Osteocyte (in vitro differentiated cells): ENCODE results near the gene SORL1. TPM values are rescaled to one million over a fixed set of nuclear protein-coding genes. Genes with fewer than 3 reads are reported as not detected.

Experiments
- DNase-seq: peaks from one replicate; pipeline ENCODE4 v3.0.0; 2021; ENCODE audit warnings: mixed read lengths; ENCODE audit not compliant: unreplicated experiment; ENCODE audit errors: extremely low spot score
- H3K27ac Mint-ChIP-seq: one replicate; pipeline ENCODE4 v1.8.0; 2021; ENCODE audit warnings: mild to moderate bottlenecking, mixed read lengths; ENCODE audit not compliant: unreplicated experiment
- H3K27me3 Mint-ChIP-seq: one replicate; pipeline ENCODE4 v1.8.0; 2021; ENCODE audit warnings: mixed read lengths; ENCODE audit not compliant: unreplicated experiment
- H3K36me3 Mint-ChIP-seq: one replicate; pipeline ENCODE4 v1.8.0; 2021; ENCODE audit warnings: mixed read lengths; ENCODE audit not compliant: unreplicated experiment
- H3K4me1 Mint-ChIP-seq: one replicate; pipeline ENCODE4 v1.8.0; 2021; ENCODE audit warnings: mixed read lengths; ENCODE audit not compliant: unreplicated experiment
- H3K4me3 Mint-ChIP-seq: one replicate; pipeline ENCODE4 v1.8.0; 2021; ENCODE audit warnings: mild to moderate bottlenecking, moderate library complexity, mixed read lengths; ENCODE audit not compliant: unreplicated experiment
- H3K9me3 Mint-ChIP-seq: one replicate; pipeline ENCODE4 v1.8.0; 2021; ENCODE audit warnings: mixed read lengths; ENCODE audit not compliant: unreplicated experiment
- CTCF ChIP-seq: fragments of 200-600 bp; sonication (generic); IDR thresholded peaks from 2 replicates; pipeline ENCODE4 v1.5.0; 2021; ENCODE audit warnings: antibody characterized with exemption, mild to moderate bottlenecking, moderate library complexity
- total RNA-seq: library from RNA; stranded (reverse); gene quantifications from 2 replicates; pipeline ENCODE4 v1.2.1, GENCODE V29; 2021

The SORL1 gene
- total RNA-seq, 1 donor from 2014 or later: 3.1 TPM

DNA sequence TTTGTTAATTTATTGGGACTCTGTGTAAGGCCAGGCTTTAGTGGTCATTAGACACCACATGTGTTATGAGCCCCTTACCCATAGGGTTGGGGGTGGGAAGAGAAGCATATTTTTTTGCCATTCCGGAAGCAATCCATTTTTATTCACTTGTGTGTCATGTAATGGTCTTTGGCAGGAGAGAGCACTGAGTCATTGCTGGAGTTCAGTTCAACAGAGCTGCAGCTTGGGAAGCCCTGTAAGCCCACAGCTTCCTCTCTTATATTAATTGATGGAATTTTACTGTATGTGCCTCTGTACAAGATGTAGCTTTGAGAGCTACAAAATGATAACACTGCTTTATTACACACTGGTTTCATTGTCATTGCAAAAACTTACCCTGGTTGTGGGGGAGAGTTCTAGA, 177.9 kb downstream of the SORL1 start:
- DNase-seq: no peak
- no peak overlapping the region for H3K27ac Mint-ChIP-seq
- no peak overlapping the region for H3K4me3 Mint-ChIP-seq
- TF ChIP-seq CTCF: no peak
- H3K27me3 Mint-ChIP-seq: no peaks in the 10 kb centered on the region
- no peaks in the 10 kb centered on the region for H3K36me3 Mint-ChIP-seq
- H3K9me3 Mint-ChIP-seq: no peaks in the 10 kb centered on the region
- peaks cover 17% of the 10 kb centered on the region for H3K4me1 Mint-ChIP-seq

GRCh38 chr11:121631456-121631855, 179.3 kb downstream of the SORL1 start:
- Mint-ChIP-seq H3K36me3 (no peaks in the 10 kb centered on the region), H3K9me3 (no peaks in the 10 kb centered on the region), H3K4me3 (no peak overlapping the region), H3K4me1 (peaks cover 17% of the 10 kb centered on the region), H3K27me3 (no peaks in the 10 kb centered on the region), H3K27ac (no peak overlapping the region)
- no peak for TF ChIP-seq CTCF
- no peak for DNase-seq

DNA sequence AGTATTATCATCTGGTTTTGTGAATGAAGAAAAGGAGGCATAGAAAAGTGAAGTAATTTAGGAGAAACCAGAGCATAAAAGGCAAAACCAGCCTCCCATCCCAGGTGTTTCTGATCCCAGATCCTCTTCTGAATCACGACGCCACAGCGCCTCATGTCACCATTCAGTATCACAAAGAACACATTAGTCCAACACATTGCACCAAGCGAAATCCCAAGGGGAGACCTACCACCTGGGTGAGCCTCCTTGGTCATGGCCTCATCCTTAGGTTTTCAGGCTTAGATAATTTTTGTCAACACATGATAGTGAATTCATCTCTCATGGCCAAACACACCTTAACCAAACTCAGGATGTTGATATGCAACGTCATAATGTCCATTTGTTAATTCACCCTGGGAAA, 182.2 kb downstream of the SORL1 start:
- no peak for DNase-seq
- Mint-ChIP-seq H3K4me1 (peaks cover 17% of the 10 kb centered on the region), H3K4me3 (no peak overlapping the region), H3K36me3 (no peaks in the 10 kb centered on the region), H3K27me3 (no peaks in the 10 kb centered on the region), H3K27ac (no peak overlapping the region), H3K9me3 (no peaks in the 10 kb centered on the region)
- TF ChIP-seq CTCF: no peak

- no peak for DNase-seq
- Mint-ChIP-seq H3K4me1 (peaks cover 15% of the 10 kb centered on the region), H3K27me3 (no peaks in the 10 kb centered on the region)
Measured at GRCh38 chr11:121634889-121635288, 182.8 kb downstream of the SORL1 start.

DNA sequence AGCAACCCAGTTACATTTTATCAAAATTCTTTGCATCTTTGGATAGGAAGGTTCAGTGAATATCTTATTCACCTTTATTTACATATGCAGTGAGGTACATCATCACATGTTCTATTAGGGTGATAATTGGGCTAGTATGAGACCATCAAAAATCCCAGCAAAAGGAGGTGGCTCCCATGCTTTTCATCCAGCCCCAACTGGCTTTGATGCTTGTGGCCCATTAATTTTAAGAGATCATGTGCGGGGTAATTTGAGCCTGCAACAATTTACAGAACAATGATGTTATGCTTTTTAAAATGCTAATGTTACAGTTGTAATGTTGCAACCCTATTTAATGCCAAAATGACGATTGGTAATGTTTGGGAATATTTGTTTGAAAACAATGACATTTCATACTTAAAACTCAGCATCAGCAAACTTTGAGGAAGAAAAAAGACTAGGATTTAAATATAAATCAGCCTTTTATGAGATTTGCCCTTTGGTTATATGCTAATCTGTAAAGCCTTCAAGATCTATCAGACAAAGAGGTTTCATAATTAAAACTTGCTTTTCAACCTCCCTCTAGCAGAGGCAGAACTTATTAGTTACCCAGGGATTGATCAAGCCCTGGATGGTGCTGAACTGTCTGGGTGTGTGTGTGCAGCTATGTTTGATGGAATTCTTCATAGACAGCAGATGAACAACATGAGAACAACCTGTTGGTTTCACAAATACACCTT, 184.1 kb downstream of the SORL1 start:
- Mint-ChIP-seq H3K4me3 (no peak overlapping the region), H3K27ac (no peak overlapping the region), H3K4me1 (peaks cover 8% of the 10 kb centered on the region), H3K27me3 (no peaks in the 10 kb centered on the region), H3K36me3 (no peaks in the 10 kb centered on the region), H3K9me3 (no peaks in the 10 kb centered on the region)
- TF ChIP-seq CTCF: no peak
- no peak for DNase-seq

More at GRCh38 chr11:121634889-121635288, 182.8 kb downstream of the SORL1 start:
- no peak overlapping the region for H3K4me3 Mint-ChIP-seq
- no peak for TF ChIP-seq CTCF
- no peaks in the 10 kb centered on the region for H3K9me3 Mint-ChIP-seq
- H3K27ac Mint-ChIP-seq: no peak overlapping the region
- H3K36me3 Mint-ChIP-seq: no peaks in the 10 kb centered on the region
